B cell (primary cell): ENCODE data around the gene FAM210B. TPM values are rescaled to one million over a fixed set of nuclear protein-coding genes. Genes with fewer than 3 reads are reported as not detected.

ENCODE experiments used
- ATAC-seq: fragments of 200-7000 bp; cut with Tn5 transposase; one replicate; pipeline ENCODE4 v1.10.0; 2021; ENCODE audit warnings: low read depth, mild to moderate bottlenecking, moderate number of reproducible peaks, moderate library complexity
- CTCF ChIA-PET: fragments of 350-600 bp; sonication (Branson Sonifier 250); formaldehyde crosslinking; loops from one replicate; lab custom pipeline; 2021; ENCODE audit warnings: antibody characterized with exemption, inconsistent platforms; lab: Charles Lee
- POLR2A ChIA-PET: fragments of 350-600 bp; sonication (Branson Sonifier 250); formaldehyde crosslinking; loops from one replicate; lab custom pipeline; 2021; ENCODE audit warnings: antibody characterized with exemption; lab: Charles Lee
- DNase-seq: peaks from one replicate; pipeline ENCODE4 v3.0.0; 2013
- H2AFZ ChIP-seq: 2 replicates; pipeline ENCODE4 v1.6.1; 2012; ENCODE audit warnings: mild to moderate bottlenecking, low read depth, low read length; ENCODE audit not compliant: insufficient read depth, poor library complexity, severe bottlenecking
- H3K27ac ChIP-seq, 2 donors: 1 replicate in 1 of 2; 2 replicates in 1 of 2; pipeline ENCODE4 v1.5.1; 2012 to 2013; ENCODE audit warnings: low read length in 2 of 2, mild to moderate bottlenecking in 2 of 2, moderate library complexity in 1 of 2
- H3K27me3 ChIP-seq, 4 experiments: fragments of 200-600 bp in 1 of 4; sonication (generic) in 1 of 4; replicated peaks in 1 of 4; 1 replicate in 2 of 4; 2 replicates in 2 of 4; pipeline versions ENCODE4 v1.6.1 to v1.7.0; 2013 to 2016; ENCODE audit warnings: low read length in 3 of 4, mild to moderate bottlenecking in 2 of 4, mixed read lengths in 1 of 4, moderate library complexity in 1 of 4; ENCODE audit not compliant: insufficient read depth in 4 of 4, control insufficient read depth in 3 of 4; ENCODE audit errors: control extremely low read depth in 1 of 4
- H3K36me3 ChIP-seq, 2 experiments: replicated peaks in 1 of 2; 1 replicate in 1 of 2; 2 replicates in 1 of 2; pipeline versions ENCODE4 v1.6.1 to v1.7.1; 2013; ENCODE audit warnings: low read length in 1 of 2; ENCODE audit not compliant: insufficient read depth in 2 of 2, control insufficient read depth in 1 of 2; ENCODE audit errors: control extremely low read depth in 1 of 2, extremely low read depth in 1 of 2
- H3K4me1 ChIP-seq, 2 donors: fragments of 200-600 bp in 1 of 2; sonication (generic) in 1 of 2; 1 replicate in 1 of 2; 2 replicates in 1 of 2; pipeline versions ENCODE4 v1.5.1 to v1.6.1; 2013 to 2017; ENCODE audit warnings: low read length in 2 of 2; ENCODE audit not compliant: control insufficient read depth in 2 of 2, insufficient read depth in 2 of 2
- H3K4me2 ChIP-seq: replicated peaks from 2 replicates; pipeline ENCODE3; 2012; ENCODE audit warnings: mild to moderate bottlenecking, low read depth, low read length; ENCODE audit not compliant: poor library complexity, severe bottlenecking
- H3K4me3 ChIP-seq, 5 experiments: fragments of 200-600 bp in 1 of 5; sonication (generic) in 1 of 5; 1 replicate in 3 of 5; 2 replicates in 2 of 5; pipeline versions ENCODE4 v1.5.1 to v1.7.0; 2011 to 2016; ENCODE audit warnings: low read length in 4 of 5, mild to moderate bottlenecking in 4 of 5, low read depth in 2 of 5, control low read depth in 1 of 5, moderate library complexity in 1 of 5; ENCODE audit not compliant: insufficient read depth in 1 of 5; ENCODE audit errors: control extremely low read depth in 1 of 5, extremely low read depth in 1 of 5
- H3K79me2 ChIP-seq: fragments of 200-600 bp; sonication (generic); one replicate; pipeline ENCODE4 v1.6.0; 2016; ENCODE audit warnings: low read length; ENCODE audit not compliant: control insufficient read depth, insufficient read depth
- H3K9ac ChIP-seq: fragments of 200-600 bp; sonication (generic); 2 replicates; pipeline ENCODE4 v1.6.1; 2017; ENCODE audit warnings: mild to moderate bottlenecking, low read length, moderate library complexity
- H3K9me3 ChIP-seq, 3 donors: one replicate each; pipeline versions ENCODE4 v1.6.1 to v1.7.1; 2013; ENCODE audit warnings: low read length in 2 of 3; ENCODE audit not compliant: control insufficient read depth in 2 of 3, insufficient read depth in 1 of 3; ENCODE audit errors: control extremely low read depth in 1 of 3
- H4K20me1 ChIP-seq: 2 replicates; pipeline ENCODE4 v1.6.0; 2012; ENCODE audit warnings: mild to moderate bottlenecking, low read length; ENCODE audit not compliant: insufficient read depth, control insufficient read depth, poor library complexity, severe bottlenecking
- H3K27ac Mint-ChIP-seq: one replicate; pipeline ENCODE4 v1.8.0; 2021; ENCODE audit warnings: mixed read lengths
- H3K27me3 Mint-ChIP-seq: one replicate; pipeline ENCODE4 v1.8.0; 2021; ENCODE audit warnings: mixed read lengths
- H3K4me1 Mint-ChIP-seq: one replicate; pipeline ENCODE4 v1.8.0; 2021; ENCODE audit warnings: mixed read lengths
- H3K4me3 Mint-ChIP-seq: one replicate; pipeline ENCODE4 v1.8.0; 2021; ENCODE audit warnings: mixed read lengths
- H3K9me3 Mint-ChIP-seq: one replicate; pipeline ENCODE4 v1.8.0; 2022; ENCODE audit warnings: mixed read lengths; ENCODE audit not compliant: insufficient read depth
- CTCF ChIP-seq: fragments of 200-600 bp; IDR thresholded peaks from one replicate; pipeline ENCODE4 v1.8.0; 2022; ENCODE audit warnings: antibody characterized with exemption, mild to moderate bottlenecking
- EZH2 ChIP-seq: IDR thresholded peaks from 2 replicates; pipeline ENCODE4 v1.6.1; 2012; ENCODE audit warnings: borderline replicate concordance, low read depth, mild to moderate bottlenecking, moderate library complexity, low read length; ENCODE audit not compliant: insufficient read depth, poor library complexity, severe bottlenecking
- WGBS: methylation state at CpG from one replicate; pipeline ENCODE4 v1.1.5; 2013; ENCODE audit warnings: missing lambda C conversion rate; ENCODE audit not compliant: insufficient coverage; 5-methylcytosine and 5-hydroxymethylcytosine counted together
- intact Hi-C: fragments of 100-400 bp; cut with micrococcal nuclease; formaldehyde crosslinking; loops from one replicate; pipeline ENCODE4 v1.10.0; 2022
- polyA plus RNA-seq: library from polyadenylated mRNA; depleted of rRNA; stranded (reverse); fragments of >200 nt; gene quantifications from 2 replicates; pipeline ENCODE4 v1.2.3, GENCODE V29; 2012
- total RNA-seq, 2 donors: library from RNA; stranded (reverse); fragments of 120-200 nt in 1 of 2; gene quantifications; 1 replicate in 1 of 2; 2 replicates in 1 of 2; pipeline versions ENCODE4 v1.2.3 to v1.2.4, GENCODE V29; 2013 to 2022

The FAM210B gene
- total and polyA plus RNA-seq, 2 donors (not counting 1 experiment from before 2014, with no cell fraction given) = 4.0 to 13.6 TPM

- POLR2A ChIA-PET = no interaction called here
- Mint-ChIP-seq H3K9me3 (no peaks in the 10 kb centered on the region), H3K4me1 (peaks cover 8% of the 10 kb centered on the region), H3K27ac (no peak overlapping the region), H3K4me3 (no peak overlapping the region), H3K27me3 (no peaks in the 10 kb centered on the region)
- Histone ChIP-seq H3K4me1 (peaks cover 0 to 9% of the 10 kb centered on the region in 2 donors), H3K27ac (no peak overlapping the region), H3K4me3 (no peak overlapping the region), H2AFZ (no peak overlapping the region), H3K79me2 (no peaks in the 10 kb centered on the region), H3K9me3 (no peaks in the 10 kb centered on the region), H3K4me2 (no peak overlapping the region), H3K9ac (no peak overlapping the region), H3K36me3 (no peaks in the 10 kb centered on the region), H4K20me1 (no peaks in the 10 kb centered on the region), H3K27me3 (no peaks in the 10 kb centered on the region)
- CTCF ChIA-PET = no interaction called here
- TF ChIP-seq CTCF (no peak), EZH2 (no peak)
- DNase-seq (no peak), ATAC-seq (no peak)
- 87% methylated on average over 6 of the region's 6 CpGs for WGBS
- intact Hi-C loops = no loop called here
Observed at GRCh38 chr20:56363491-56363890, 4.7 kb downstream of the FAM210B start.

DNA sequence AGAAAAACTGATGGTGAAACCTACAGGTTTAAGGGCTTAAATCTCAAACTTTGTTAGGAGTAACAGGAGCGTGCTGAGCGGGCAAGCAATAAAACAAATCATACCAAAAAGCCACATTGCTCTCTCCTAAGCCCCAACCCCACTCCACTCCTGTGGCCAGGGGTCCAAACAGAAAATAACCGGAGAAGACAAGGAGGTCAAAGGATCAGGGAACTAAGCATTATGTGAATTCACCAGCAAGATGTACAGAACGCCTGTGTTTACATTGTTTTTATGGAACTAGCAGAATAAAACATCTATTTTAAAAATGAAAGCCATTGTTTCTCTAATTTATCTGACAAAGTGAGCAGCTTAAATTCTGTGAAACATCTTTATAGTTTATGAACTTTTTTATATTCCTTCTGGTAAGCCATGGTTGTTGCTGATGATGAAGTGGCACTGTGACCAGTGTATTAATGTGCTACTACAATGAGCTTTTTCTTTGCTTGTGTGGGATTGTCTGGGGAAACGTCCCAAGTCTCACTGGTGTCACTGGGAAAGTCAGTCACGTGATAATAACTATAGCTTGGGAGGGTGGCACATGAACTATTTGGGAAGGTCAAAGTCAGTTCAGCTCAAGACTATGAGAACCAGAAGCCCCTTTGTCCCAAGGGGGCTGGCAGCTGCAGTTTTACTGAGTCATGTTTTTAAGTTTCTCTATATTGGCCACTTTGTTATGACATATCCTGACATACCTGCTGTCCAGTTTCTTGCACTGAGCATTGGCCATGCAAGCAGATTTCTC lies 9.8 kb downstream of the FAM210B start:
- Histone ChIP-seq H3K4me1 (no peaks in the 10 kb centered on the region), H3K4me3 (no peak overlapping the region), H3K36me3 (peaks cover 2 to 6% of the 10 kb centered on the region in 2 experiments), H3K27me3 (no peaks in the 10 kb centered on the region), H3K9ac (no peak overlapping the region), H3K9me3 (no peaks in the 10 kb centered on the region), H2AFZ (no peak overlapping the region), H3K27ac (no peak overlapping the region), H3K79me2 (no peaks in the 10 kb centered on the region), H3K4me2 (no peak overlapping the region), H4K20me1 (no peaks in the 10 kb centered on the region)
- ChIA-PET POLR2A (no interaction called here), CTCF (interaction anchor here (0.8 kb wide), 1 partner anchor 25 kb away, joined by 3 read pairs; no protein-coding TSS in a partner anchor)
- Mint-ChIP-seq H3K4me1 (no peaks in the 10 kb centered on the region), H3K4me3 (no peak overlapping the region), H3K27me3 (no peaks in the 10 kb centered on the region), H3K9me3 (no peaks in the 10 kb centered on the region), H3K27ac (no peak overlapping the region)
- 83% methylated on average over 2 of the region's 6 CpGs for WGBS
- DNase-seq = no peak
- no peak for TF ChIP-seq EZH2
- no peak for TF ChIP-seq CTCF
- intact Hi-C loops = no loop called here
- no peak for ATAC-seq
